GM12873 (cell line): ENCODE results near the gene STAT3.

Source experiments
- TF ChIP-seq, protein P1 (sequence below): IDR thresholded peaks from 2 replicates; pipeline ENCODE4 v1.5.1; 2012; ENCODE audit warnings: low read depth, mild to moderate bottlenecking, moderate library complexity, low read length, control low read depth; ENCODE audit not compliant: insufficient read depth; ENCODE audit errors: missing control alignments

The STAT3 gene

DNA sequence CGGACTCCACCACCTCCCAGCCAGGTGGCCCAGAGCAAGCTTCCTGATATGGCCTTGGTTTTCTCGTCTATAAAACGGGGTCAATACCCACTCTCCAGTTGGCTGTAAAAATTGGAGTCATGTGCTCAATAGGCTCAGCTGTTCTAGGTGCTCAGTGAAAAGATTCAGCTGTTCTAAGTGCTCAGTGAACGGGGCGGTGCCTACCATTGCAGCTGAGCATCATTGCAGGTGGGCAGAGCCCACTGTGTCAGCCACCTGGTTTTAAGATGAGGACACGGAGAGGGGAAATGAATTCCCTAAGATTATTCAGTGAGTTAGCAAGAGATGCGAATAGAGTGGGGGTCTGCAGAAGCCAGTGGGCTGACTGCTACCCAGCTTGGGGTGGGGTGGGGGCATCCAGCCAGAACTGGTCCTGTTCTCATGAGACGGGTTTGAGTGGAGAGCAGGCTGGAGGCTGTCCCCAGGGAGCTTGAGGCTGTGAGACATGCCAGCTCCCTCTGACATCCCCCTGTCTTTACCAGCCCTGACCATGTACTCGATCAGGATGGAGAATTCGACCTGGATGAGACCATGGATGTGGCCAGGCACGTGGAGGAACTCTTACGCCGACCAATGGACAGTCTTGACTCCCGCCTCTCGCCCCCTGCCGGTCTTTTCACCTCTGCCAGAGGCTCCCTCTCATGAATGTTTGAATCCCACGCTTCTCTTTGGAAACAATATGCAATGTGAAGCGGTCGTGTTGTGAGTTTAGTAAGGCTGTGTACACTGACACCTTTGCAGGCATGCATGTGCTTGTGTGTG lies 78.1 kb downstream of the STAT3 start:
- TF ChIP-seq, protein P1, sequence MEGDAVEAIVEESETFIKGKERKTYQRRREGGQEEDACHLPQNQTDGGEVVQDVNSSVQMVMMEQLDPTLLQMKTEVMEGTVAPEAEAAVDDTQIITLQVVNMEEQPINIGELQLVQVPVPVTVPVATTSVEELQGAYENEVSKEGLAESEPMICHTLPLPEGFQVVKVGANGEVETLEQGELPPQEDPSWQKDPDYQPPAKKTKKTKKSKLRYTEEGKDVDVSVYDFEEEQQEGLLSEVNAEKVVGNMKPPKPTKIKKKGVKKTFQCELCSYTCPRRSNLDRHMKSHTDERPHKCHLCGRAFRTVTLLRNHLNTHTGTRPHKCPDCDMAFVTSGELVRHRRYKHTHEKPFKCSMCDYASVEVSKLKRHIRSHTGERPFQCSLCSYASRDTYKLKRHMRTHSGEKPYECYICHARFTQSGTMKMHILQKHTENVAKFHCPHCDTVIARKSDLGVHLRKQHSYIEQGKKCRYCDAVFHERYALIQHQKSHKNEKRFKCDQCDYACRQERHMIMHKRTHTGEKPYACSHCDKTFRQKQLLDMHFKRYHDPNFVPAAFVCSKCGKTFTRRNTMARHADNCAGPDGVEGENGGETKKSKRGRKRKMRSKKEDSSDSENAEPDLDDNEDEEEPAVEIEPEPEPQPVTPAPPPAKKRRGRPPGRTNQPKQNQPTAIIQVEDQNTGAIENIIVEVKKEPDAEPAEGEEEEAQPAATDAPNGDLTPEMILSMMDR = no peak

DNA sequence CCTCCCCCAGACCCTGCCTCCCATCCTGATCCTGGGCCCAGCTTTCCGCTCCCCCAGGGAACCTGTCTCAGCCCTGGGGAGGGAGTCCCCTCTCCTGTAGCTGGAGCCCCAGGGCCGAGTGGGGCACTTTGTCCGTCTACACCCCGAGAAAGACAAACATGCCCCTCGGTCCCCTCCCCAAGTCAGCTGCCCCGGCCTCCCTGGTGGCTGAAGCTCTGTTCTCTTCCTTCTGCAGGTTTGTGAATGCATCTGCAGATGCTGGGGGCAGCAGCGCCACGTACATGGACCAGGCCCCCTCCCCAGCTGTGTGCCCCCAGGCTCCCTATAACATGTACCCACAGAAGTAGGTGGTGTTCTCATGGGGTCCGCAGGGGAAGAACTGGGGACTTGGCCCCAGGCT lies 79.1 kb downstream of the STAT3 start:
- TF ChIP-seq, protein P1 = no peak

DNA sequence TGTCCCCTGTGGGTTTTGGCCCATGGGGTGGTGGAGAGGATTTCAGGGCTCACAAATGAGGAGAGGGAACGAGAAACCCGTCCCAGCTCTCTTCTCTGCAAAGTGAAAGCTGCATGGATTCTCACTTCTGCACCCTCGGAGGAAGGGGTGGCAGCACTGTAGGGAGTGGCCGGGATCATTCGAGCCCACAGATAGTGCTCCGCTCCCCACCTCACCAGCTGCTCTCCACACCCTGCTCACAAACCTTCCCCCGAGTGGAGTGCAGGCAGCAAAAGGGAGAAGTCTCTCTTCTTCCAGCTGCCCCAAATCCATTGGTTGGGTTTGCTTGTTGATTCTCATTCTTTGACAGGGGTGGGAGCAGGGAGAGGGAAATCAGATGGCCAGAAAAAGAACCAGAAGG lies 79.8 kb downstream of the STAT3 start:
- TF ChIP-seq, protein P1 = no peak

DNA sequence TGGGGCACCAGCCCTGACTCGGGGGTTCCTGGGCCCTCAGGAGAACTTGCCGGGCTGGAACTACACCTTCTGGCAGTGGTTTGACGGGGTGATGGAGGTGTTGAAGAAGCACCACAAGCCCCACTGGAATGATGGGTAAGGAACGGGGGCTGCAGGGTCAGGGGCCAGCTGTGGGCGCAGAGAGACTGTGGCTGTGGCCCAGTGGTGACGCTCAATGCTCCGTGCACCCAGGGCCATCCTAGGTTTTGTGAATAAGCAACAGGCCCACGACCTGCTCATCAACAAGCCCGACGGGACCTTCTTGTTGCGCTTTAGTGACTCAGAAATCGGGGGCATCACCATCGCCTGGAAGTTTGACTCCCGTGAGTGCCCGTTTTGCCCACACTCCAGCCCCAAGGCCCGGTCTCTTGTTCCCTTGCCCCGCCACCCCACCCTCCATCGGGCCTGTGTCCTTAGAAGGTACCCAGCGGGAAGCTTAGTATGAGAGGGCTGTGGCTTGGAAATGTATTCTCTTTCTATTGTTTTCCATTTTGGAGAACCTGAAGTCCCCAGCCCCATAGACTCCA lies 80.8 kb downstream of the STAT3 start:
- TF ChIP-seq, protein P1 = no peak

DNA sequence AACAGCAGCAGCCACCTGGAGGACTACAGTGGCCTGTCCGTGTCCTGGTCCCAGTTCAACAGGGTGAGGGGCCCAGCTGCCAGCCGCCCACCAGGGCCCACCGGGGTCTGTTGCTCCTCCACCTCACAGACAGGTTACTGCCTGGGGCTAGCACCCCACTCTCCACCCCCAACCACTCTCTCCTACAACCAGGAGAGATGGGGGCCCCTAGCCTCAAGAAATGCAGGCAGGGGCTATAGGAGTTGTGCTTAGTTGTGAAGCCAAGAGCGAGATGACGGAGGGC lies 81.9 kb downstream of the STAT3 start:
- TF ChIP-seq, protein P1 = no peak

DNA sequence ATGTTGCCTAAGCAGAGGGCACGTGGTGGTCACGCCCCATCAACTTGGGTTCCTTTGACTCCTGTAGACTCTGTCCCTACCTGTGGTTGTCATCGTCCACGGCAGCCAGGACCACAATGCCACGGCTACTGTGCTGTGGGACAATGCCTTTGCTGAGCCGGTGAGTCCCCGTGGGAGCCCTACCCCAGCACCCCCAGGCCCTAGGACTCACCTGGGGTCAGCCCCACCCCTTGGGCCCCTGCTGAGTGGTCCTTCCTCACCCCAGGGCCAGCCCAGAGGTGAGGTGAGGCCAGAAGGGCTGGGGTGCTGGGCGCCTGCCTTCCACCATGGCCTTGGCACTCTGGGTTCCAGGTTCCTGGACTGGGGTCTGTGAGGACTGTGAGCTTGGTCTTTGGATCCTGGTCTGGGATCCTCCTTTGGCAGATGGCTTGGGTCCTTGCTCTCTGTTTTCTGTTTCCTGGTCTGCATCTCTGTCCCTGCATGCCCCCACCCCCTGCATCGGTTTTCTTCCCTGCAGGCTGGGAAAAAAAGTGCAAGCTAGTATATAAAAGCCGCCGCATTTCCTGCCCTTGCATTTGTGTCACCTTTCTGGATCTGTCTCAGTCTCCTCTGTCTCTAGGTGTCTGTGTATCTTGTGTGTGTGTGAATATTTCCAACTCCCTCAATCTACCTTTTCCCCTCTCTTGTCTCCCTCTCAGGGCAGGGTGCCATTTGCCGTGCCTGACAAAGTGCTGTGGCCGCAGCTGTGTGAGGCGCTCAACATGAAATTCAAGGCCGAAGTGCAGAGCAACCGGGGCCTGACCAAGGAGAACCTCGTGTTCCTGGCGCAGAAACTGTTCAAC lies 82.5 kb downstream of the STAT3 start:
- TF ChIP-seq, protein P1 = no peak
